ENCODE data around the gene CXCR1. TPM values are rescaled to one million over a fixed set of nuclear protein-coding genes. Genes with fewer than 3 reads are reported as not detected.

Gene CXCR1
- total and polyA plus RNA-seq, 2 of the 4 experiments (the other 2 are of a cell fraction) = not detected

DNA sequence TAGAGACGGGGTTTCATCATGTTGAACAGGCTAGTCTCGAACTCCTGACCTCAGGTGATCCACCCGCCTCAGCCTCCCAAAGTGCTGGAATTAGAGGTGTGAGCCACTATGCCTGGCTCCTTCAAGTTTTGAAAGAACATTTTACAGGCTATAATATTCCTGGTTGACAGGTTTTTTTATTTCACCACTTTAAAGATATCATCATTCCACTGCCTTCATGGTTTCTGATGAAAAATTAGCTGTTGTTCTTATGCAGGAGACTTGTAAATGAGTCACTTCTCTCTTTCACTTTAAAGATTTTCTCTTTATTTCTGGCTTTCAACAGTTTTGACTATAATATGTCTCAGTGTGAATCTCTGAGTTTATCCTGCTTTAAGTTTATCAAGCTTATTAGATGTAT, 42.3 kb upstream of the CXCR1 start:
- Histone ChIP-seq H3K9ac (ENCODE audit: low read depth, low read length) (no peak overlapping the region), H2AFZ (replicated peaks; ENCODE audit: low read length, poor library complexity) (no peak overlapping the region), H4K20me1 (ENCODE audit: insufficient read depth, low read length) (no peaks in the 10 kb centered on the region), H3K18ac (ENCODE audit: low read depth, low read length) (no peak overlapping the region), H3K4me2 (ENCODE audit: low read depth, low read length) (no peak overlapping the region), H3K4me1 (ENCODE audit: control insufficient read depth, insufficient read depth, low read length) (no peaks in the 10 kb centered on the region), H3K79me1 (ENCODE audit: low read depth in 1 of 2, low read length in 2 of 2) (no peaks in the 10 kb centered on the region), H3K27ac (ENCODE audit: insufficient read depth, low read length) (no peak overlapping the region), H3K9me3 (ENCODE audit: control insufficient read depth, insufficient read depth, low read length) (peaks cover 4% of the 10 kb centered on the region; the same call in 1 of the 2 replicates), H3K9me1 (ENCODE audit: insufficient read depth, low read length) (no peaks in the 10 kb centered on the region), H2AK5ac (ENCODE audit: low read depth, low read length) (no peak overlapping the region), H2BK5ac (ENCODE audit: low read depth, low read length, poor library complexity, severe bottlenecking) (no peak overlapping the region), H3K27me3 (ENCODE audit: control insufficient read depth, insufficient read depth, low read length) (peaks cover 17% of the 10 kb centered on the region), H2BK120ac (ENCODE audit: low read depth, low read length) (no peak overlapping the region), H2BK20ac (ENCODE audit: low read depth, low read length) (no peak overlapping the region), H3K23ac (ENCODE audit: low read depth, low read length) (no peak overlapping the region), H3K36me3 (ENCODE audit: control insufficient read depth, insufficient read depth, low read length) (no peaks in the 10 kb centered on the region), H3K14ac (replicated peaks; ENCODE audit: low read depth, low read length) (no peak overlapping the region), H4K5ac (ENCODE audit: low read depth, low read length) (no peak overlapping the region), H2AK9ac (replicated peaks; ENCODE audit: low read depth, low read length, poor library complexity) (no peak overlapping the region), H4K8ac (ENCODE audit: low read depth in 2 of 2, low read length in 2 of 2) (no peak overlapping the region), H2BK15ac (ENCODE audit: low read depth, low read length) (no peak overlapping the region), H3K4ac (ENCODE audit: low read depth, low read length) (no peak overlapping the region), H3K4me3 (ENCODE audit: insufficient read depth, low read depth, low read length) (no peak overlapping the region), H4K91ac (ENCODE audit: insufficient read depth, low read depth, low read length) (no peak overlapping the region), H3K56ac (ENCODE audit: extremely low read depth, insufficient read depth, low read length) (no peak overlapping the region)
- DNase-seq (no peak), ATAC-seq (ENCODE audit: low read depth) (no peak)
- intact Hi-C loops (cut with micrococcal nuclease) = no loop called here
- dilution Hi-C loops (cut with HindIII; ENCODE audit: low sequenced_read_pairs, unreplicated experiment) = no loop called here
- no peak for TF ChIP-seq RCOR1 (IDR thresholded peaks at IDR 0.05; ENCODE audit: insufficient replicate concordance, low read length)
- no peak for TF ChIP-seq FOS (IDR thresholded peaks at IDR 0.05; ENCODE audit: low read depth, low read length)
- TF ChIP-seq MAZ (IDR thresholded peaks at IDR 0.05; ENCODE audit: borderline replicate concordance, low read depth, low read length) = no peak
- TF ChIP-seq, protein P1, sequence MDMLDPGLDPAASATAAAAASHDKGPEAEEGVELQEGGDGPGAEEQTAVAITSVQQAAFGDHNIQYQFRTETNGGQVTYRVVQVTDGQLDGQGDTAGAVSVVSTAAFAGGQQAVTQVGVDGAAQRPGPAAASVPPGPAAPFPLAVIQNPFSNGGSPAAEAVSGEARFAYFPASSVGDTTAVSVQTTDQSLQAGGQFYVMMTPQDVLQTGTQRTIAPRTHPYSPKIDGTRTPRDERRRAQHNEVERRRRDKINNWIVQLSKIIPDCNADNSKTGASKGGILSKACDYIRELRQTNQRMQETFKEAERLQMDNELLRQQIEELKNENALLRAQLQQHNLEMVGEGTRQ (IDR thresholded peaks at IDR 0.05; ENCODE audit: low read depth, low read length) = no peak
- no peak for TF ChIP-seq CHD1 (IDR thresholded peaks at IDR 0.05; ENCODE audit: low read depth, low read length)
- TF ChIP-seq, protein P2, sequence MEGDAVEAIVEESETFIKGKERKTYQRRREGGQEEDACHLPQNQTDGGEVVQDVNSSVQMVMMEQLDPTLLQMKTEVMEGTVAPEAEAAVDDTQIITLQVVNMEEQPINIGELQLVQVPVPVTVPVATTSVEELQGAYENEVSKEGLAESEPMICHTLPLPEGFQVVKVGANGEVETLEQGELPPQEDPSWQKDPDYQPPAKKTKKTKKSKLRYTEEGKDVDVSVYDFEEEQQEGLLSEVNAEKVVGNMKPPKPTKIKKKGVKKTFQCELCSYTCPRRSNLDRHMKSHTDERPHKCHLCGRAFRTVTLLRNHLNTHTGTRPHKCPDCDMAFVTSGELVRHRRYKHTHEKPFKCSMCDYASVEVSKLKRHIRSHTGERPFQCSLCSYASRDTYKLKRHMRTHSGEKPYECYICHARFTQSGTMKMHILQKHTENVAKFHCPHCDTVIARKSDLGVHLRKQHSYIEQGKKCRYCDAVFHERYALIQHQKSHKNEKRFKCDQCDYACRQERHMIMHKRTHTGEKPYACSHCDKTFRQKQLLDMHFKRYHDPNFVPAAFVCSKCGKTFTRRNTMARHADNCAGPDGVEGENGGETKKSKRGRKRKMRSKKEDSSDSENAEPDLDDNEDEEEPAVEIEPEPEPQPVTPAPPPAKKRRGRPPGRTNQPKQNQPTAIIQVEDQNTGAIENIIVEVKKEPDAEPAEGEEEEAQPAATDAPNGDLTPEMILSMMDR (conservative IDR thresholded peaks at IDR 0.05; ENCODE audit: low read depth, low read length) = no peak
- TF ChIP-seq, protein P3, sequence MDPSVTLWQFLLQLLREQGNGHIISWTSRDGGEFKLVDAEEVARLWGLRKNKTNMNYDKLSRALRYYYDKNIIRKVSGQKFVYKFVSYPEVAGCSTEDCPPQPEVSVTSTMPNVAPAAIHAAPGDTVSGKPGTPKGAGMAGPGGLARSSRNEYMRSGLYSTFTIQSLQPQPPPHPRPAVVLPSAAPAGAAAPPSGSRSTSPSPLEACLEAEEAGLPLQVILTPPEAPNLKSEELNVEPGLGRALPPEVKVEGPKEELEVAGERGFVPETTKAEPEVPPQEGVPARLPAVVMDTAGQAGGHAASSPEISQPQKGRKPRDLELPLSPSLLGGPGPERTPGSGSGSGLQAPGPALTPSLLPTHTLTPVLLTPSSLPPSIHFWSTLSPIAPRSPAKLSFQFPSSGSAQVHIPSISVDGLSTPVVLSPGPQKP (IDR thresholded peaks at IDR 0.05; ENCODE audit: borderline replicate concordance, low read depth, low read length) = no peak
- no peak for TF ChIP-seq POLR2A (IDR thresholded peaks at IDR 0.05; ENCODE audit: low read depth, low read length)
- TF ChIP-seq CEBPB (IDR thresholded peaks at IDR 0.05; ENCODE audit: low read depth, low read length) = no peak
- no peak for TF ChIP-seq RFX5 (IDR thresholded peaks at IDR 0.05; ENCODE audit: low read depth, low read length)
- no peak for TF ChIP-seq MXI1 (IDR thresholded peaks at IDR 0.05; ENCODE audit: borderline replicate concordance, low read depth, low read length)
- TF ChIP-seq BHLHE40 (IDR thresholded peaks at IDR 0.05; ENCODE audit: low read depth, low read length) = no peak
- no peak for TF ChIP-seq NFE2L2 (IDR thresholded peaks at IDR 0.05; ENCODE audit: low read depth, low read length)
- no peak for TF ChIP-seq MAFK (IDR thresholded peaks at IDR 0.05; ENCODE audit: low read depth, low read length)
- TF ChIP-seq RAD21 (IDR thresholded peaks at IDR 0.05; ENCODE audit: low read length) = no peak
- no peak for TF ChIP-seq SMC3 (IDR thresholded peaks at IDR 0.05; ENCODE audit: low read depth, low read length)
- POLR2A ChIA-PET (ENCODE audit: unreplicated experiment) = no interaction called here
- no TSS peak for BruUV-seq (replicated peaks)
- CTCF ChIA-PET = no interaction called here
- WGBS, 2 experiments (ENCODE audit: extremely low coverage in 2 of 2, insufficient read length in 1 of 2) = no CpG with 5 or more reads among the region's 3 CpGs
- in situ Hi-C loops (cut with MboI; ENCODE audit: low sequenced_read_pairs) = no loop called here

Measured in IMR-90 (cell line).